SK-N-SH (cell line): Measurements from ENCODE around the gene HAUS3. TPM values are rescaled to one million over a fixed set of nuclear protein-coding genes. Genes with fewer than 3 reads are reported as not detected.

Experiments
- CTCF ChIA-PET: fragments of 300-600, 350-600 bp; formaldehyde crosslinking; extraction: SDS; loops from one replicate; lab custom pipeline; 2021; lab: Yijun Ruan, JAX
- POLR2A ChIA-PET: fragments of 350-600 bp; sonication (Branson Sonifier 250); formaldehyde crosslinking; extraction: SDS; loops from one replicate; lab custom pipeline; 2020; ENCODE audit warnings: antibody characterized with exemption, inconsistent platforms; lab: Yijun Ruan, JAX
- DNase-seq: peaks from one replicate; pipeline ENCODE4 v3.0.0; 2012
- H2AFZ ChIP-seq: fragments of 200-600 bp; sonication (generic); 2 replicates; pipeline ENCODE4 v1.8.1; 2016; ENCODE audit warnings: antibody characterized with exemption, mild to moderate bottlenecking, low read depth
- H3F3A ChIP-seq: fragments of 200-600 bp; sonication (generic); replicated peaks from 2 replicates; pipeline ENCODE3; 2016; ENCODE audit warnings: antibody characterized with exemption, mild to moderate bottlenecking; ENCODE audit not compliant: insufficient read depth
- H3K27ac ChIP-seq, 2 experiments: fragments of 200-500 bp in 1 of 2; fragments of 200-600 bp in 1 of 2; sonication (Bioruptor generic) in 1 of 2; sonication (generic), shearing (Covaris generic) in 1 of 2; 2 replicates each; pipeline versions ENCODE4 v1.5.1 to v1.6.1; 2014 to 2016; ENCODE audit warnings: low read depth in 2 of 2, inconsistent platforms in 1 of 2, low read length in 1 of 2, mild to moderate bottlenecking in 1 of 2, mixed read lengths in 1 of 2
- H3K27me3 ChIP-seq: fragments of 200-600 bp; sonication (generic), shearing (Covaris generic); 2 replicates; pipeline ENCODE4 v1.6.1; 2016; ENCODE audit warnings: mixed run types; ENCODE audit not compliant: insufficient read depth
- H3K36me3 ChIP-seq, 2 experiments: fragments of 200-500 bp in 1 of 2; fragments of 200-600 bp in 1 of 2; sonication (Bioruptor generic) in 1 of 2; sonication (generic) in 1 of 2; replicated peaks in 1 of 2; 2 replicates each; pipeline versions ENCODE3 to v1.5.1; 2014 to 2016; ENCODE audit warnings: low read length in 1 of 2, mild to moderate bottlenecking in 1 of 2; ENCODE audit not compliant: insufficient read depth in 2 of 2, control insufficient read depth in 1 of 2
- H3K4me1 ChIP-seq, 2 experiments: fragments of 200-500 bp in 1 of 2; fragments of 200-600 bp in 1 of 2; sonication (Bioruptor generic) in 1 of 2; sonication (generic), shearing (Covaris generic) in 1 of 2; 2 replicates each; pipeline versions ENCODE4 v1.5.1 to v1.6.1; 2014 to 2016; ENCODE audit warnings: low read depth in 1 of 2, low read length in 1 of 2, mixed run types in 1 of 2; ENCODE audit not compliant: insufficient read depth in 2 of 2, control insufficient read depth in 1 of 2
- H3K4me2 ChIP-seq: fragments of 200-600 bp; sonication (generic), shearing (Covaris generic); 2 replicates; pipeline ENCODE4 v1.6.1; 2017; ENCODE audit warnings: mixed run types
- H3K4me3 ChIP-seq, 2 experiments: fragments of 200-500 bp in 1 of 2; fragments of 200-600 bp in 1 of 2; sonication (Bioruptor generic) in 1 of 2; sonication (generic), shearing (Covaris generic) in 1 of 2; 2 replicates each; pipeline versions ENCODE4 v1.5.1 to v1.8.1; 2014 to 2016; ENCODE audit warnings: low read depth in 2 of 2, inconsistent platforms in 1 of 2, low read length in 1 of 2, mild to moderate bottlenecking in 1 of 2, mixed read lengths in 1 of 2, moderate library complexity in 1 of 2
- H3K79me2 ChIP-seq: fragments of 200-600 bp; sonication (generic); 2 replicates; pipeline ENCODE4 v1.8.1; 2017; ENCODE audit warnings: mild to moderate bottlenecking; ENCODE audit not compliant: insufficient read depth
- H3K9ac ChIP-seq: fragments of 200-600 bp; sonication (generic); 2 replicates; pipeline ENCODE4 v1.6.1; 2017; ENCODE audit warnings: mixed run types
- H3K9me2 ChIP-seq: fragments of 200-600 bp; sonication (generic); 2 replicates; pipeline ENCODE4 v1.6.1; 2017; ENCODE audit warnings: mixed run types
- H3K9me3 ChIP-seq: fragments of 200-600 bp; sonication (generic); 2 replicates; pipeline ENCODE4 v1.6.1; 2017; ENCODE audit warnings: mixed run types, mild to moderate bottlenecking, moderate library complexity
- H4K20me1 ChIP-seq: fragments of 200-600 bp; sonication (generic); 2 replicates; pipeline ENCODE4 v1.6.1; 2017; ENCODE audit warnings: mild to moderate bottlenecking, mixed run types; ENCODE audit not compliant: insufficient read depth
- CHD2 ChIP-seq: fragments of 150-350 bp; IDR thresholded peaks from 2 replicates; pipeline ENCODE4 v1.6.1; 2018; ENCODE audit warnings: low read length; ENCODE audit not compliant: partially characterized antibody
- EZH2phosphoT487 ChIP-seq: fragments of 200-600 bp; sonication (generic); IDR thresholded peaks from 2 replicates; pipeline ENCODE4 v1.6.1; 2017; ENCODE audit warnings: low read depth, mixed run types, mild to moderate bottlenecking, antibody characterized with exemption, moderate library complexity, borderline replicate concordance
- FOXJ3 ChIP-seq: sonication (generic); formaldehyde crosslinking; IDR thresholded peaks from 2 replicates; pipeline ENCODE4 v1.5.1; 2020; ENCODE audit warnings: mild to moderate bottlenecking, missing genetic modification reagents
- FOXM1 ChIP-seq: IDR thresholded peaks from 2 replicates; pipeline ENCODE4 v1.4.0; 2012; ENCODE audit warnings: low read depth, mild to moderate bottlenecking
- GABPA ChIP-seq: IDR thresholded peaks from 2 replicates; pipeline ENCODE4 v1.4.0; 2012; ENCODE audit warnings: low read depth, mild to moderate bottlenecking
- IRF3 ChIP-seq: fragments of 150-350 bp; IDR thresholded peaks from 2 replicates; pipeline ENCODE4 v1.6.1; 2016; ENCODE audit warnings: mild to moderate bottlenecking, low read depth, low read length
- MAX ChIP-seq: IDR thresholded peaks from 2 replicates; pipeline ENCODE4 v1.4.0; 2012; ENCODE audit warnings: low read depth
- RAD21 ChIP-seq: IDR thresholded peaks from 2 replicates; pipeline ENCODE4 v1.6.1; 2012; ENCODE audit warnings: mild to moderate bottlenecking, low read length
- RFX5 ChIP-seq: IDR thresholded peaks from 2 replicates; pipeline ENCODE4 v1.6.1; 2012; ENCODE audit warnings: mild to moderate bottlenecking, improper control_type of control experiment, low read length
- RXRA ChIP-seq: IDR thresholded peaks from 2 replicates; pipeline ENCODE4 v1.4.0; 2012; ENCODE audit warnings: low read depth, mild to moderate bottlenecking, borderline replicate concordance
- SIN3A ChIP-seq: IDR thresholded peaks from 2 replicates; pipeline ENCODE4 v1.6.1; 2012; ENCODE audit warnings: low read depth, mild to moderate bottlenecking, low read length, moderate library complexity, borderline replicate concordance
- SMC3 ChIP-seq: IDR thresholded peaks from 2 replicates; pipeline ENCODE4 v1.6.1; 2012; ENCODE audit warnings: low read depth, low read length, improper control_type of control experiment
- TAF1 ChIP-seq: IDR thresholded peaks from 2 replicates; pipeline ENCODE4 v1.6.1; 2012; ENCODE audit warnings: low read depth, mild to moderate bottlenecking, low read length, moderate library complexity, borderline replicate concordance
- TCF12 ChIP-seq: IDR thresholded peaks from 2 replicates; pipeline ENCODE4 v1.4.0; 2012
- TEAD4 ChIP-seq: IDR thresholded peaks from 2 replicates; pipeline ENCODE4 v1.4.0; 2012; ENCODE audit warnings: mild to moderate bottlenecking, borderline replicate concordance; ENCODE audit not compliant: insufficient read depth
- USF1 ChIP-seq: IDR thresholded peaks from 2 replicates; pipeline ENCODE4 v1.4.0; 2012; ENCODE audit warnings: low read depth, borderline replicate concordance
- USF2 ChIP-seq: fragments of 150-350 bp; IDR thresholded peaks from 2 replicates; pipeline ENCODE4 v1.6.1; 2017; ENCODE audit warnings: antibody characterized with exemption, low read length, low read depth, borderline replicate concordance
- ZBTB33 ChIP-seq: IDR thresholded peaks from 2 replicates; pipeline ENCODE4 v1.4.0; 2012; ENCODE audit warnings: low read depth, borderline replicate concordance
- WGBS: methylation state at CpG from one replicate; pipeline ENCODE4 v1.1.6; 2017; ENCODE audit warnings: low lambda C conversion rate; 5-methylcytosine and 5-hydroxymethylcytosine counted together
- polyA plus RNA-seq, 3 experiments: library from polyadenylated mRNA; depleted of rRNA; stranded (reverse); fragments of >200 nt; gene quantifications; 2 replicates each; pipeline ENCODE4 v1.2.3, GENCODE V29; 2012

HAUS3 gene
- polyA plus RNA-seq, 1 of the 3 experiments (the other 2 are of a cell fraction): 6.3 TPM

- TF ChIP-seq EZH2phosphoT487 (no peak), SMC3 (no peak)
Observed at GRCh38 chr4:2219233-2219760, 22.6 kb downstream of the HAUS3 start (continued).

GRCh38 chr4:2218436-2218835 is 23.5 kb downstream of the HAUS3 start:
- Histone ChIP-seq H3K4me2 (no peak overlapping the region), H3K4me3 (no peak overlapping the region), H3K27me3 (no peaks in the 10 kb centered on the region), H3K27ac (no peak overlapping the region), H4K20me1 (no peaks in the 10 kb centered on the region), H2AFZ (no peak overlapping the region), H3K79me2 (no peaks in the 10 kb centered on the region), H3F3A (no peaks in the 10 kb centered on the region), H3K36me3 (peaks cover 0 to 1% of the 10 kb centered on the region in 2 experiments), H3K9me3 (no peaks in the 10 kb centered on the region), H3K9me2 (no peaks in the 10 kb centered on the region), H3K9ac (no peak overlapping the region), H3K4me1 (no peaks in the 10 kb centered on the region; a peak in 1 of 4 replicates)
- ChIA-PET CTCF (interaction anchor here (0.6 to 3.6 kb wide), 5 partner anchors 13 to 737 kb away, joined by 3 to 21 read pairs (median 3); no protein-coding TSS in a partner anchor), POLR2A (no interaction called here)
- no peak for TF ChIP-seq FOXM1
- no peak for TF ChIP-seq FOXJ3 (CRISPR knock-in tag)
- TF ChIP-seq SIN3A: no peak
- no peak for TF ChIP-seq MAX
- no peak for TF ChIP-seq GABPA
- no peak for TF ChIP-seq TCF12
- TF ChIP-seq USF1: no peak
- no peak for TF ChIP-seq USF2
- TF ChIP-seq RAD21: no peak
- no peak for TF ChIP-seq ZBTB33
- no peak for TF ChIP-seq TAF1
- no peak for TF ChIP-seq RFX5
- no peak for TF ChIP-seq TEAD4
- no peak for TF ChIP-seq CHD2
- no peak for TF ChIP-seq IRF3
- no peak for TF ChIP-seq RXRA
- no peak for DNase-seq
- WGBS: 90% methylated on average over 1 of the region's 1 CpG
